Panc1 (cell line): ENCODE results near the gene LONP2. TPM values are rescaled to one million over a fixed set of nuclear protein-coding genes. Genes with fewer than 3 reads are reported as not detected.

Source experiments
- ATAC-seq: fragments of 200-7000 bp; cut with Tn5 transposase; 2 replicates; pipeline ENCODE4 v1.9.1; 2020; ENCODE audit warnings: mild to moderate bottlenecking, moderate library complexity
- BruUV-seq: library from RNA; stranded (reverse); fragments of 400-500 nt; replicated peaks from 2 replicates; lab custom pipeline; 2021; lab: Mats Ljungman, UMichigan
- CTCF ChIA-PET: fragments of 300-600 bp; sonication (Branson Sonifier 250); formaldehyde crosslinking; loops from one replicate; lab custom pipeline; 2022; ENCODE audit warnings: antibody characterized with exemption; lab: Charles Lee
- POLR2A ChIA-PET: fragments of 300-600 bp; sonication (Branson Sonifier 250); formaldehyde crosslinking; loops from one replicate; lab custom pipeline; 2022; ENCODE audit warnings: antibody characterized with exemption; lab: Charles Lee
- DNase-seq: peaks from one replicate; pipeline ENCODE4 v3.0.0-alpha.2; 2010; ENCODE audit warnings: low read depth, low spot score
- H3K27ac ChIP-seq: 2 replicates; pipeline ENCODE4 v1.5.1; 2011; ENCODE audit warnings: mild to moderate bottlenecking, low read length, inconsistent platforms
- H3K27me3 ChIP-seq: fragments of 200-500 bp; sonication (Bioruptor generic); 2 replicates; pipeline ENCODE4 v1.6.0; 2014; ENCODE audit warnings: low read length, inconsistent platforms; ENCODE audit not compliant: control insufficient read depth, insufficient read depth
- H3K36me3 ChIP-seq: fragments of 200-500 bp; sonication (Bioruptor generic); 2 replicates; pipeline ENCODE4 v1.5.1; 2014; ENCODE audit warnings: inconsistent platforms, mild to moderate bottlenecking, low read length, moderate library complexity; ENCODE audit not compliant: control insufficient read depth, insufficient read depth
- H3K4me1 ChIP-seq: 2 replicates; pipeline ENCODE4 v1.5.1; 2011; ENCODE audit warnings: inconsistent platforms, mild to moderate bottlenecking, low read length, moderate library complexity; ENCODE audit not compliant: control insufficient read depth, insufficient read depth
- H3K4me3 ChIP-seq, 2 experiments: 2 replicates each; pipeline ENCODE4 v1.5.1; 2011 to 2012; ENCODE audit warnings: low read depth in 2 of 2, low read length in 2 of 2, mild to moderate bottlenecking in 2 of 2, inconsistent platforms in 1 of 2, moderate library complexity in 1 of 2
- H3K9me3 ChIP-seq: fragments of 200-500 bp; sonication (Bioruptor generic); 2 replicates; pipeline ENCODE4 v1.5.1; 2014; ENCODE audit warnings: low read depth, mild to moderate bottlenecking, inconsistent platforms, low read length, moderate library complexity; ENCODE audit not compliant: control insufficient read depth, insufficient read depth
- CTCF ChIP-seq: fragments of 450-650 bp; IDR thresholded peaks from 2 replicates; pipeline ENCODE4 v1.5.1; 2017; ENCODE audit warnings: mild to moderate bottlenecking
- POLR2AphosphoS5 ChIP-seq: IDR thresholded peaks from 2 replicates; pipeline ENCODE4 v1.6.1; 2012; ENCODE audit warnings: mild to moderate bottlenecking, low read depth, low read length, moderate library complexity
- REST ChIP-seq, 2 experiments: IDR thresholded peaks; 2 replicates each; pipeline ENCODE4 v1.6.1; 2011 to 2012; ENCODE audit warnings: low read depth in 2 of 2, control low read depth in 1 of 2, low read length in 1 of 2, mild to moderate bottlenecking in 1 of 2, moderate library complexity in 1 of 2; ENCODE audit not compliant: insufficient read depth in 1 of 2
- SIN3A ChIP-seq: IDR thresholded peaks from 2 replicates; pipeline ENCODE4 v1.6.1; 2012; ENCODE audit warnings: low read depth, mild to moderate bottlenecking, low read length, moderate library complexity, borderline replicate concordance; ENCODE audit not compliant: insufficient read depth
- TCF7L2 ChIP-seq: IDR thresholded peaks from 2 replicates; pipeline ENCODE4 v1.6.1; 2011; ENCODE audit warnings: mild to moderate bottlenecking, low read depth, low read length, inconsistent platforms
- in situ Hi-C: cut with HindIII; loops from 2 replicates; pipeline ENCODE4 v1.10.0; 2016; ENCODE audit warnings: low sequenced_read_pairs, low pct_unique_long_range_greater_than_20kb
- intact Hi-C: fragments of 100-400 bp; cut with micrococcal nuclease; formaldehyde crosslinking; loops from one replicate; pipeline ENCODE4 v1.10.0; 2022; ENCODE audit not compliant: unreplicated experiment
- total RNA-seq: library from RNA; stranded (reverse); gene quantifications from one replicate; pipeline ENCODE4 v1.2.1, GENCODE V29; 2021; ENCODE audit not compliant: unreplicated experiment

LONP2 gene
- total RNA-seq, 1 experiment from 2014 or later, result 22.9 TPM

GRCh38 chr16:48277158-48277557, 33.1 kb downstream of the LONP2 start:
- Histone ChIP-seq H3K36me3 (no peaks in the 10 kb centered on the region), H3K9me3 (no peaks in the 10 kb centered on the region), H3K4me1 (no peaks in the 10 kb centered on the region), H3K4me3 (no peak overlapping the region), H3K27ac (no peak overlapping the region), H3K27me3 (no peaks in the 10 kb centered on the region)
- POLR2A ChIA-PET, result no interaction called here
- DNase-seq (no peak), ATAC-seq (no peak)
- intact Hi-C loops, result no loop called here
- CTCF ChIA-PET, result no interaction called here
- TF ChIP-seq POLR2AphosphoS5 (no peak), SIN3A (no peak)
- BruUV-seq, result no TSS peak
- in situ Hi-C loops, result no loop called here

- Histone ChIP-seq H3K36me3 (no peaks in the 10 kb centered on the region), H3K4me3 (no peak overlapping the region), H3K9me3 (no peaks in the 10 kb centered on the region), H3K27ac (no peak overlapping the region), H3K4me1 (no peaks in the 10 kb centered on the region), H3K27me3 (no peaks in the 10 kb centered on the region)
- ATAC-seq, result no peak
- ChIA-PET CTCF (no interaction called here), POLR2A (no interaction called here)
- TF ChIP-seq CTCF, result no peak
- TF ChIP-seq TCF7L2, result no peak
- TF ChIP-seq SIN3A, result no peak
- no peak for TF ChIP-seq POLR2AphosphoS5
- no peak for TF ChIP-seq REST (IDR thresholded peaks at IDR 0.05; ENCODE audit: insufficient read depth in 1 of 2, low read depth in 2 of 2, low read length in 1 of 2)
- BruUV-seq, result no TSS peak
- intact Hi-C loops (no loop called here), in situ Hi-C loops (no loop called here)
- DNase-seq, result no peak
Observed at GRCh38 chr16:48279199-48279598, 35.1 kb downstream of the LONP2 start.

- TF ChIP-seq REST (IDR thresholded peaks at IDR 0.05; ENCODE audit: insufficient read depth in 1 of 2, low read depth in 2 of 2, low read length in 1 of 2), result no peak
- no peak for TF ChIP-seq TCF7L2
- TF ChIP-seq POLR2AphosphoS5, result no peak
- no peak for TF ChIP-seq CTCF
- no peak for TF ChIP-seq SIN3A
- H3K9me3 ChIP-seq, result no peaks in the 10 kb centered on the region
- H3K4me1 ChIP-seq, result no peaks in the 10 kb centered on the region; the same call in 1 of the 2 replicates
- no peaks in the 10 kb centered on the region for H3K27me3 ChIP-seq
- in situ Hi-C loops, result no loop called here
- ChIA-PET POLR2A (no interaction called here), CTCF (no interaction called here)
- DNase-seq (no peak), ATAC-seq (no peak)
- BruUV-seq, result no TSS peak
- H3K4me3 ChIP-seq, result no peak overlapping the region
- no peak overlapping the region for H3K27ac ChIP-seq
- H3K36me3 ChIP-seq, result no peaks in the 10 kb centered on the region
- intact Hi-C loops, result no loop called here
Observed at GRCh38 chr16:48280546-48280945, 36.4 kb downstream of the LONP2 start.
